Measurements from ENCODE around the gene SLC24A3.

DNA sequence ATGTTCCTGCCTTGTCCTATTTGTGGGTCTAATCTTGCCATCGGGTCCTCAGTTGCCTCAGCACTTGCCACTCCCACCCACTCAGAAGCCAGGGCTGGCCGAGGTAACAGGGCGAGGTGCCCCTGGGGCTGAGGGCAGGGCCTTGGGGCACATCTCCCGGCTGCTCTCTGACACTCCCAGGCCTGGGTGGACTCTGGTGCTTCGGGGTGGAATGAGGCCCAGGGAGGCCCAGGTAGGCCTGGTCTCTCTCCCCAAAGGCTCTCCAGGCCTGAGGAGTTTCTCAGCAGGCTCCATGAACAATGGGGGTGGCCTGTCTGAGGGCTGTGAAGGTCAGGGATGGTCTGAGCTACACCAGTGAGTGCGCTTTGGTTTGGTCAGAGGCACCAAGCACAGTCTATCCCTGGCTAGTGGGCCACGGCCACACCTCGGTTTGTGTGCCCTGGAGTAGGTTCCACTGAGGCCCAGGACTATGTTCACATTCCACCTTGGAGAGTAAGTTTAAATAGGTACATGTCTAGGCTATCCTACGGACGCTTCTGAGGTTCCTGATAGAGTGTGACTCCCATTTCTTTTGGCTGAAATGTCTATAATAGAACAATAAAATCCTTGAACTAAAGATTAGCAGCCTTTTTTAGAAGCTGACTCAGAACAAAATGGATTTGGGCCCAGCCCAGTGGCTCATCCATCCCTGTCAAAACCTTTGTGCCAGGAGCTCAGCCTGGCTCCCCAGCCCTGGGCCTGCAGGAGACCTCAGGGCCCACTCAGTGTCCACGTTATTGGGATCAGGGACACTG lies 78.8 kb downstream of the SLC24A3 start:
- TF ChIP-seq POLR2A (IDR thresholded peaks at IDR 0.05), result no peak
- TF ChIP-seq, protein P1, sequence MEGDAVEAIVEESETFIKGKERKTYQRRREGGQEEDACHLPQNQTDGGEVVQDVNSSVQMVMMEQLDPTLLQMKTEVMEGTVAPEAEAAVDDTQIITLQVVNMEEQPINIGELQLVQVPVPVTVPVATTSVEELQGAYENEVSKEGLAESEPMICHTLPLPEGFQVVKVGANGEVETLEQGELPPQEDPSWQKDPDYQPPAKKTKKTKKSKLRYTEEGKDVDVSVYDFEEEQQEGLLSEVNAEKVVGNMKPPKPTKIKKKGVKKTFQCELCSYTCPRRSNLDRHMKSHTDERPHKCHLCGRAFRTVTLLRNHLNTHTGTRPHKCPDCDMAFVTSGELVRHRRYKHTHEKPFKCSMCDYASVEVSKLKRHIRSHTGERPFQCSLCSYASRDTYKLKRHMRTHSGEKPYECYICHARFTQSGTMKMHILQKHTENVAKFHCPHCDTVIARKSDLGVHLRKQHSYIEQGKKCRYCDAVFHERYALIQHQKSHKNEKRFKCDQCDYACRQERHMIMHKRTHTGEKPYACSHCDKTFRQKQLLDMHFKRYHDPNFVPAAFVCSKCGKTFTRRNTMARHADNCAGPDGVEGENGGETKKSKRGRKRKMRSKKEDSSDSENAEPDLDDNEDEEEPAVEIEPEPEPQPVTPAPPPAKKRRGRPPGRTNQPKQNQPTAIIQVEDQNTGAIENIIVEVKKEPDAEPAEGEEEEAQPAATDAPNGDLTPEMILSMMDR (IDR thresholded peaks at IDR 0.05), result no peak
